Activated effector memory CD4-positive, alpha-beta T cell treated with anti-CD3 and anti-CD28 coated beads, Interleukin-2, amount 50 U/mL, for 16 hours (primary cell): Measurements from ENCODE around the gene CCDC169.
"Not testable (repeated sequence)": the region's sequence is repeated elsewhere in the genome, so short reads cannot be mapped to it uniquely, and the experiment has no call there.

ENCODE experiments used
- DNase-seq: peaks from one replicate; pipeline ENCODE4 v3.0.0-alpha.2; 2020

The CCDC169 gene

DNA sequence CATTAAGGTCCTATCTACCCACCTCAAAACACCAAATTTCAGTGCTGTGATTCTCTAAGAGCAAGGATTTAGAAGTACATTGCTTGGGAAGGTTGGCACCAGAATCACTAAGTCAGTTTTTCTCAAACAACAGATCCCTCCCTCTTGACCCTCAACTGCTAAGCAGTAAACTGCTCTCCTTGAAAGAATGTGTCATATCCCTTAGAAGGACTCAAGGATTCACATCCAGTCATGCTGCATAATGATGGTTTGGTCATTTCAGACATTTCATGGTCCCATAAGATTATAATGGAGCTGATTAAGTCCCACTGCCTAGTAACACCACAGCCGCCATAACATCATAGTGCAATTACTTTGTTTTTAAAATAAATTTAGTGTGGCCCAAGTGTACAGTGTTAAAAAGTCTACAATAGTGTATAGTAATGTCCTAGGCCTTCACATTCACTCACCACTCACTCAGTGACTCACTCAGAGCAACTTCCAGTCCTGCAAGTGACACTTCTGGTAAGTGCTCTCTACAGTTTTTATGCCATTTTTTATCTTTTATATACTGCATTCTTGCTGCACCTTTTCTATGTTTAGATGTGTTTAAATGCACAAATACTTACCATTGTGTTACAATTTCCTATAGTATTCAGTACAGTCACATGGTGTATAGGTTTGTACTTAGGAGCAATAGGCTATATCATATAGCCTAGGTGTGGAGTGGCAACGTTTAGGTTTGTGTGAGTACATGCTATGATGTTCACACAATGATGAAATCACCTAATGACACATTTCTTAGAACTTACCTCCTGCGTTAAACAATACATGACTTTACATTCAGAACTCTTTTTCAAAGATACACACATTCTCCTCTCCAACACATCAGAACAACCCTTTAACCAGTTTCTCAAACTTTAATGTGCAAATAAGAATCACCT is 15.7 kb upstream of the CCDC169 start:
- DNase-seq: no peak

DNA sequence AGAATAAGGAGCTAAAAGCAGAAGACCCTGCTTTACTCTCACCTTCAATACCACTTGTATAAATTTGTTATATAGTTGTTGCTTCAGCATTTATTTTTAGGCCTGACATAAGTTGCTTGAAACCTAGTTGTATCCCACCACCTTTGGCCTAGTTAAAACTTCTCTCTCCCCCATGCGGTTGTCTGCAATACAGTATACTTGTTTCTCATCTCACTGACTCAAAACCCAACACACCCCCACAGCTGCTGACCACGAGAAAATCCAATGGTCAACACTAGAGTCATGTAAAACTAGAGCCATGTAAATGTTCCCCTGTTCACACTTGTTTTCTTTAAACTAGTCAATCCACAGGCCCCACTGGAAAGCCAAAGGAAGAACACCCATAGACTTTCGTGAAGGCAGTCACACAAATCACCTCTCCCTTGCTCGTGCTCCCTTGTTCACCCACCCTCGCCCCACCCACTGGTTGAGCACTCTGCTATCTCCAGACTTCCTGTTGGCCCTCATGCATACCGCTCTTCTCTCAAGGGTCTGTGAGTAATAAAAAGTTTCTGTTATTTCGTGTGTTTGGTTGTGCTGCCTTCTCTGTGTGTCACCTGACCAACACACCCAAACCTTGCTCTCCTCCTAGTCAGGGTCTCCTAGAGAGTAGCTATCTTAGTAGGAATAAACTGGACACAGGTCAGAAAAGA is 12.9 kb upstream of the CCDC169 start:
- no peak for DNase-seq

DNA sequence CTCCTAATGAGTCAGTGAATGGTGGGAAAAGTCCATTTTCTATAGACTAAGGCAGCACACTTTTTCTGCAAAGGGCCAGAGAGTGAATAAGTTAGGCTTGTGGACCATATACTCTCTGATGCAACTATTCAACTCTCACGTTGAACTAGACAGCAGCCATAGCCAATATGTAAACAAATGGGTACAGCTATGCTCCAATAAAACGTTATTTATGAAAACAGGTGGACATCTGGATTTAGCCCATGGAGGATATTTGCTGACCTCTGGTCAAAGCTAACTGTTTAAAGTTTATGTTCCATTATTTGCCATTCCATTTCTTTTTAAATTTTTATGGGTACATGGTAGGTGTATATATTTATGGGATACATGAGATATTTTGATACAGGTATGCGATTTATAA is 4.7 kb upstream of the CCDC169 start:
- no peak for DNase-seq

DNA sequence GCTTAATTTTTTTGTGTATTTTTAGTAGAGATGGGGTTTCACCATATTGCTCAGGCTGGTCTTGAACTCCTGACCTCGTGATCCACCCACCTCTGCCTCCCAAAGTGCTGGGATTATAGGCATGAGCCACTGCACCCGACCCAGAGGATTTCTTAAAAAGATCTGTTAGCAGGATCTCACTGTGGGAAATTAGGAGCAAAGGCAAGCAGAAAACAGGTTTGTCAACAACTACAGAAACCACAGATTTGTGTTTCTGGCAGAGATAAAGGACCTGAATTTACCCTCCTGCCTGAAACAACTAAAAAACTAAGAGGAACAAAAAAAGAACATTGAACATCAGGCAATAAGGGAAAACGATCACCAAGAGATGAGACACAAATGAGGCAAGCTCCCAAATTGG is 1.9 kb upstream of the CCDC169 start:
- DNase-seq: not testable (repeated sequence)

DNA sequence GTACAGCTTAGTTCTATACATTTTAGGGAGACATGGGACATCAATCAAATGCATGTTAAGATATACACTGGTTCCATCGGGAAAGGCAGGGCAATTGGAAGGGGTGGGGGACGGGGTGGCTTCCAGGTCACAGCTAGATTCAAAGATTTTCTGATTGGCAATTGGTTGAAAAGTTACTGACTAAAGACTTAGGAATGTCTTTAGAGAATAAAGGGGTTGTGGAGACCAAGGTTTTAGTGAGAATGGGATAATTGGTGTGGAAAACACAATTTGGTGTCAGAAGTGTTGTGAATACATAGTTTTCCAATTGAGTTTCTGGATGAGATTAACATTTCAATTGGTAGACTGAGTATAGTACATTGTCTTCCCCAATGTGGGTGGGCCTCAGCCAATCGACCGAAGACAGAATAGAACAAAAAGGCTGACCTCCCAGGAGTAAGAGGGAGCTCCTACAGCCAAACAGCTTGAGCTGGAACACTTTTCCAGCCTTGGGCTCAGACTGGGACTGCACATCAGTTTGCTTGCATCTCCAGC is 988 bp upstream of the CCDC169 start:
- DNase-seq: no peak

DNA sequence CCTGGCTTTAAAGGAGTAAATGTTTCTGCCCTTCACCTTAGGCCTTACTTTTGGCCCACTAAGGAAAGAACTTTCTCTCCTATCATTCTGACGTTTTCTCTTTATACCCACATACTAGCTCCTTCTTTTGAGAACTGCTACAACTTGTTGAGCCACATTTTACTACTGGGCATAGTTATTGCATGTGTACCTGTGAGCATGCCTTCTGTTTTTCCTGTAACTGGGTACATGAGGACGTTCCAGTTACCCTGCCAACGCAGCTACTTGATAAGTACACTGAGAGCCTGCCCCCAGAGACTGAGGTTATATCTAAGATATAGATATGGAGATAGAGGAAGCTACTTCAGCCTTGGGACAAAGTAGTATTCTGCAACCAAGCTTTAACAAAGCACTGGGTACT is 3.5 kb downstream of the CCDC169 start:
- no peak for DNase-seq

DNA sequence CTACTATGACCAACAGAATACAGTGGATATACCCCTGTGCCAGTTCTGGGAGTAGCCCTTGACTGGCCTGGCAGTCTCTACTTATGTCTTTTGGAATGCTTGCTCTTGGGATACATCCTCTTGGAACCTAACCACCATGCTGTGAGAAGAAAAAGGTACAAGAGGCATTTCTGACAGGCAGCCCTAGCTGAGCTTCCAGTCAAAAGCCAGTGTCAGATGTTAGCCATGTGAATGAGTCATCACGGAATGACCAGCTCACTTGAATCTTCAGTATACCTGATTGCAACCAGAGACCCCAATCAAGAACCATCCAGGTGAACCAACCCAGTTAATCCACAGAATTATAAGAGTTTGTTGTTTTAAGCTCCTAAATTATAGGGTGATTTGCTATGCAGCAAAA is 4.1 kb downstream of the CCDC169 start:
- DNase-seq: no peak

DNA sequence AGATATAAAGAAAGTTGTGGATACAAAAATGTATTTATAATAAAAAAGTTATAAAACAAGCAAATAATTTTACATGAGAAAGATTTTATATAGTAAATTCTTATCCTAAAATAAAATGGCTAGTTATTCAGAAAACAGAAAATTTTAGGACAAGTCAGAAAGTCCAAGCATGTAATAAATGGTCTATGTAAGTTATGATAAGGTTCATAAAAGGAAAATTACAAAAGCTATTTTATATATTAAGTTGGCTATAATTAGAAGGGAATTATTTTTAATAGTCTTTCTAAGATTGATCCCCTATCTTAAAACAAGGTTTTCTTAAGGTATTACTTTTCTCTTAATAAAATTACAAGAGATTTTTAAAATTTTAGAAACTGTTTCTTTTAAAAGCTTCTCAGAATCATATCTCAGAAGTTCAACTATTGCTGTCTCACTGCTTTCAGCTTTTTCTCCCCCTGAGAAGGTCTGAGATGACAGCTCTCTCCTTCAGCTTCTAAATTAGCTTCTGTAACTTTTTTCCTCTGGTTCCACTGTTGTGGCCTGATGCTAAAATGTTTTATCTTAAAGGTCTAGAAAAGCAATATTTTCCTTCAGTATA is 8.7 kb downstream of the CCDC169 start:
- DNase-seq: no peak

DNA sequence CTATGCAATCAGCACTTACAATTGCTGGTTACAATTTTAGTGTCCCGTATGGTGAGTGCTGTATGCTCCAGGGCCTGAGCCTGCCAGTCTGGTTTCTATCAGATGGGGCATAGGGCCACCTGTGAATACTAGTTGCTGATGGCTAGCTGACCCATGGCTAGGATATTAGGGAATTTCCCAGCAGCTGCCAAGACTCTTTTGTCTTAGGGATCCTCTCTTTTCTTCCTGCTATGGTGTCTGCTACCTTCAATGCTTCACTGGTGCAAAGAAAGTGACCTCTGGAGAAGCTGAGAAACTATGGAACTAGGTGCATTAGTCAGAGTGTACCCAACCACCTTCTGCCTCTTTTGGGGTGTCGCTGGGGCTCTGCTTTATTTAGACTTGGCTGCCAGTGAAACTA is 11.6 kb downstream of the CCDC169 start:
- DNase-seq: no peak

DNA sequence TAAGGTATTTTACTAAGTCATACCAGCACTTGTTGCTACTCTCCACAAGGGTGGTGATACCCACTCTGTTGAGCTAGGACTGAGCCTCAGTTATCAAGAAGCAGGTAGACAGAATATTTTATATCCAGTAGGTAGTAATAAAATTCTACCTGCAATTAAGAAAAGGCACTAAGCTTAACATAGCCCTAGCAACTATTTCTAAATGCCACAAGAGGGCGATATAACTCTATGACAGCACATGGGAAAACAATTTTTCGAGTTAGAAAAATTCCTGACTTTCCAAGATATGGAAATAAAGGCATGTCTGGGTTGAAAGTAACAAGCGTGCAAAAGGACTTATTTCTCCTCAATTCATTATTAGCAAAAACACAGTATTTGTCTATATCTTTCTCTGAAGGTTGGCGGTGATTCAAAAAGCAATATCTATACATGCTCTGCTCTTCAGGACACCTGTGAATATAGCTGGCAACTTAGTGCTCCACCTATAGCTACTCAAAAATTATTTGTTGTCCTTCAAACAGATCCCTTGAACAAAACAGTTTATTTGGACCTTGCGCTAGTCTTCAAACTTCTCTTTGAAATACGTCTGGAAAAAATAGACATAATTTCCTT is 14.7 kb downstream of the CCDC169 start:
- DNase-seq: no peak

DNA sequence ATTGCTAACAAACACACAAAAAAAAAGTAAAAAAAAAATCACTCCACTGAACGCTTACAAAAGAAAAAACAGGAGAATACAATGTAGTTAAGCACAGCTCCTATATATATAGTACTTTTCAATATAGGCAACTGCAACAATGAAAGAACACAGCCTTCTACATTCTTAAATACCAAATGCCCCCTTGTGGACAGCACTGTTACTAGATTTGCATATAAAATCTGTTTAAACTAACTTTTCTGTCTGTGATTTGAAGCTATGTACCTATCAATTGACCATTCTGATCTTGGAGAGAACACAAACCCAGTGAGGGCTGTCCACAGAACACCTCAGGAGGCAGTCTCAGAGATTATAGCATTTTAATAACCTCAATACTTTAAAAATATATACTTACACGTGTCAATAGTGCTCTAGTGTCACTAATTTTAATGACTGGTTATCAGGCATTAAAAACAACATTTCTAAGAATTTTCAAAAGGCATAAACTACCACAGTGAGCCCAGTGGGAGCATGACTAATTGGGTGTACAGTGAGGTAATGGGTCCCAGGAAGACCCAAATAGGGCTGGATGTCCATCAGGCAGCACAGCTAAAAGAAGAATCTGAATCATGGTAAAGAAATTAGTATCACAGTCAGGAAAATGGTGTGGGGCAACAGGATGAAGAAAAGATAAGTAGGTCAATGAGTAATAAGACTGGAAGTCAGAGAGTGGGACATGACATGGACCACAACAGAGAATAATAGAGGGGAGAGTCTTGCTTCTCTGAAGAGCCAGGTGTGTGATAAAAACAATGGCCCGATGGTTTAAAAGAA is 22.2 kb downstream of the CCDC169 start:
- no peak for DNase-seq

DNA sequence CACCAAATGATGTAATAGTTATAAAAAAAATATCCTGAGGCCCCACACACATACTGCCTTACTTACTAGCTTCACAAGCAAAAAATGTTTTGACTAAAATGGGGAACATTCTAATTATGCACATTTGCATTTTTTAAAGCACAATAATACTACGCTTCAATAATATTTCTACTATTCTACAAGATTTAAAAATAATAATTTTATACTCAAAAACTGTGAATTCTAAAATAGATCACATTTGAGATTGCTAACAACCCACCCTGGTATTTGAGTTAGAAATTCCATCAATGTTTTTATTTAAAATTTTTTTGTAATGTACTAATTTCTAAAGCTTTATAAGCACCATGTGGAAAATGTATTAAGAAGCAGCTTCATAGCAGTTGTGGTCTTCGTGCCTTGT is 24.2 kb downstream of the CCDC169 start:
- DNase-seq: no peak

DNA sequence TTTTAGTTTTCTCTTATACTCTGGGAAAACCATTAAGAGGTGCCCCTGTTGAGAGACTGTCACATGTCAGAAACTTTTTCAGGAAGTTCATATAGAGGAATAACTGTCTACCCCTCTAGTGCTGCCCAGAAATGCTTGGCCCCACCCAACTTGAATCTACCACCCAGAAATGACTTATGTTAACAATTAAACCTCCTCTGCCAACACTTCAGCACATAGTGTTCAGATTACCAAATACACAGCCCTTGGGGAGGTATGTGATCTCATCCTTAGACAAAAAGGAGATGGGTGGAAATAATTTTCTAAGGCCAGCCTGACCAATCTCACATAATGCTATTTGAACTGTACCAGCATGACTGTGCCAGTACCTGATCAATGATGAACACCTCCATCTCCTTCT is 35.6 kb downstream of the CCDC169 start:
- DNase-seq: no peak

DNA sequence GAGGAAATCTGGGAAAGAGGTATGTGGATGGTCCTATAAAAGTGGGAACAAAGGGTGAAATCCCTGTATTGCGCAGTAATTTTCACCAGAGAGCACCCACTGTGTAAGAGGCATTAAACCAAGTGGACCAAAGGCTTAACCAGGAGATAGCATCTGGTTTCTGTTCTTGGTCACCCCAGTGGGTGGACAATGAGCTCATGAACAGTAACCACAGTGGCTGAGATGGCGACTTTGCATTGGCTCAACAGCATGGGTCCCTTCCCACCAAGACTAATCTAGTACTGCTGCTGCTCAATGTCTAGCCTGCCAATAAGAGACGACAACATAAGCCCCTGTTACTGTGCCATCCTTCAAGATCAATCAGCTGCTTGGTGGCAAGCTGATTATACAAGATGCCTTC is 36.6 kb downstream of the CCDC169 start:
- no peak for DNase-seq

DNA sequence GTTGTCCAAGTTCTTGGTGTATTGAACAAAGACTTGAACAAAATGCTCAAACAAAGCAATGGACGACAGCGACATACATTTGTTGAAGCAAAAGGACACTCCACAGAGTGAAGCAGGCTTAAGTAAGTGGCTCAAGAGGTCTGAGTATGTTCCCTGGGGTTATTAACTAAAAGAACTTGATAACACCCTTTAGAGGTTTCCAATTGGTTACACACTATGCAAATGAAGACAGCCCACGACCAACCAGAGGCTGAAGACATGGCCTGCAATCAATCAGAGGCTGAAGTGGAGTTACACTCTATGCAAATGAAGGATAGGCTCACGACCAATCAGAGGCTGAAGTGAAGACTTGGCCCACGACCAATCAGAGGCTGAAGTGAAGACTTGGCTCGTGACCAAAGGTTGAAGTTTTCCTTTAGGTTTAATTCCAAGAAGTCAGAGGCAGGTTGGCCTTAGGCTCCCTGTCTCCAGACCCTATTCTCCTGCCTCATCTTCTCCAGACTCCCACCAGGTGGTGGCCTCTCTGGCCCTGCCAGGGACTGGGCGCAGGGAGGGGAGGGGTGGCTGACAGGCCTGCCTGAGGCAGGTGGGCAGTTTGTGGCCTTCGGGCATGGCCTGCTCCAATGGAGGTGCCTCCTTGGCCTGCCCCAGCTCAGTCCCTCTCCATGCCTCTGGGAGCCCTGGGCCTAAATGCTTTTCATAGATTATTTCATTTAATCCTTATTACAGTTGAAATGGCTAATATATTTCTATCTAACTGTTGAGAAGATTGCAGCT is 38.1 kb downstream of the CCDC169 start:
- no peak for DNase-seq

DNA sequence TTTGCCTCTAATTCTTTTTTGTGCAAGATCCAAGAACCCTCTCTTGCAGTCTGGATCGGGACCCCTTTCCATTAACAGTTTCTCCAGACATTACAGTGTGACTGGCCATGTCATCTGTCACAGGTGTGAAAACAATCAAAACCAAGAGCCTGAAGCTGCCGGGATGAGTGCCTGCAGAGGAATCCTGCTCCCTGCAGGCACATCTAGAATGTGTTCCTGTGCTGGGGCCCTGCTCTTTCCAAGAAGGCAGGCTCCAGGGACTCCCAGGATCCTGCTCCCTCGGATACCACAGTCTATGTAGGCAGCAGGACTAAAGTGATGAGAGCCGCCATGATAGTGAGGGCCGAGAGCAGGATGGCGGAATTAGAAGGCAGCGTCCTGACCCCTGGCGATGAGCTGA is 38.8 kb downstream of the CCDC169 start:
- no peak for DNase-seq

DNA sequence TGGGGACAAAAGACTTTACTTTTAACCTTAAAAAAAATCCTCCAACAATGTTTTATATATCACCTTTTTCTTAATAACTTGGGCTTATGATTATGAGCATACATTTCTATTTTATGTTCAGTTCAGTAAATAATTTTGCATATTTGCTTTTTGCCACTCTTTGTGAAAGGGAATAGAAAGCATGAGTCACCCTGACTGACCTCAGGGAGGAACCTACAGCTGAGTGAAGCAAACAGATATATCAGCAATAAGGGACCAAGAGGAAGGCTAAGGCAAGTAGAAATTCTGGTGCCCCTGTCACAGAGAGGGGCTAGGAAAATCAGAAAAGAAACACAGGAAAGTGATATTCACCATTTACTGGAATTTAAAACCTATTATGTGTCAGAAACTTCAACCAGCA is 46.1 kb downstream of the CCDC169 start:
- DNase-seq: no peak

DNA sequence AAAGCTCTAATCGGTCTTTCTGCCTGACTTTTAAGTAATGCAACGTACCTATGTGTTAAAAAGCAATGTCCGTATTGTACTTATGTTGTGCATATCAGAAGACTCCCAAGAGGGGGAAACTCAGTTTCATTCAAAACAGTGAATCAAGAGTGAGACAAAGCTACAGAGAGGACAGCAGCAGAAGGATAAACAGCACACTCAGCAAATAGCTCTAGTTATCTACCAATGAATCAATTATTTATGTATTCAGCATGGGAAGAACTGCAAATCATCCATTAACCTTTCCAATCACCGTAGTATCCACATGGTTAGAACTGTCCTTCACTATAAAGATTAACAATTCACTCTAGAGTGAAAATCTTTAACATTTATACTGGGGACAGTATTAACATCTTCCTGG is 46.6 kb downstream of the CCDC169 start:
- no peak for DNase-seq

DNA sequence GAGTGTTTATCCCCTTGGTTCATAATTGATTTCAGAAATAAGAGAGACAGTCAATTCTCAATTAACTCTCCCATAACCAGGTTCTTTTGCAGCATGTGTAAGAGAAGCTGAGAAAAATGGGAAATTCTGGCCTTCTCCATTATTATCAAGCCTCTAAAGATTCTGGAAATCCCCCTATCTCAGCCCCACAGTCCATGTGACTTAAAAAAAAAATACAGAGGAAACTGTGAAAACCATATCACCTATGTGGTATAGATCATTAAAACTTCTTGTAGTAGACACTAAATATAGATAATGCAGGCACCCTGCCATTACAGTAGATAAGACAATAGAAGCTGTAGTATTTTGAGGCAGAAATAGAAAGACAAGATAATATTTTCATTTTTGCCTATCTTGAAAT is 48.9 kb downstream of the CCDC169 start:
- DNase-seq: no peak

DNA sequence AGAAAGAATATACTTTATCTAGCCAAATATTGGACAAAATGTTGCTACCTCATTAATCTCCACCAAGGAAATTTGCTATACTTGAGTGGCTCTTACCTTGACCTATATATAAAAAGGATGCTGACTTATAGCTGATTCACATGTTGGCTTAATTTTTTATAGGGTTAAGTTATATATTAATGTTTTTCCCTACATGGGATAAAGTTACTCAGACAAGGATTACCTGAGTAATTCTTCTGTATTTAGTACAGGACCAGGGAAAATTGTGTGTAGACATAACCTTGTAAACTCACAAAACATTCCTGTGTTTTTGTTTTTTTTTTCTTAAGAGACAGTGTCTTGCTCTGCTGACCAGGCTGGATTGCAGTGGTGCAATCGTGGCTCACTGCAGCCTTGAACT is 52.6 kb downstream of the CCDC169 start:
- DNase-seq: no peak

DNA sequence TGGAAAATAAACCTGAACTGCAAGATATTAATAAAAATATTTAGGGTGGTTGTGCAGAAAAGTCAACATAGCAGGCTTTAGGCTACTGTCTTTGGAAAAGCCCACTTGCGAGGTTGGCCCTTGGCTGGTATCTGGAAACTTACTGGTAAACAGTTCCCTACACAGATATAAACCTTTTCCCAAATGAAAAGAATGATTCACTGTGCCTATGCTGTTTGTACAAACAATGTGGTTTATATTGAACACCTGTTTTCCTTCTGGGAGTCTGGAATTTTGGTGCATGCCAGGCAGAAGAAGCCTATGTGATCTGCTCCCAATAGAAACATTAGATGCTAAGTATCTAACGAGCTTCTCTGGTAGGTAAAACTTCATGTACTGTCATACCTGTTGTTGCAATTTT is 53.5 kb downstream of the CCDC169 start:
- no peak for DNase-seq

DNA sequence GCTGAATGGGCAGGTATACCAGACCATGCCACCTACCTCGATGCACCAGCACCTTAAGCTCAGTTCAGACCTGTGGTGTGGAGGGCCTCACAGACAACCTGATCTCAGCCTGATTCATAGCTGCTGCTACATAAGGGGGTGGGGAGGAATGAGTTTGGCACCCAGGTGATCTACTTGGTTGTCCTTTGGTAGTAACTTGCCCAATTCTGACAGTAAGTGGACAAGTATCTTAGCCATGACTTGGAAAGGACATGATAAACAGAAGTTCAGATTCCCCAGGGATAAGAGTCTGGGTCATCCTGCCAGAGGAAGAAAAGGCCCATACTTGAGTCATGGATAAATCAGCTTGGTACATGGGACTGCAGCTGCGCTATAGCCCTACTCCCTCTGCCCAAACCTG is 54.9 kb downstream of the CCDC169 start:
- DNase-seq: no peak
